AG04449 (cell line): ENCODE results near the gene RPP25.
A peak's percentile ranks its signal among the peaks of the same experiment; 100 is the strongest.

Experiments
- CTCF ChIA-PET: fragments of 350-600 bp; formaldehyde crosslinking; extraction: SDS; loops from one replicate; lab custom pipeline; 2021; ENCODE audit warnings: antibody characterized with exemption; lab: Yijun Ruan, JAX
- POLR2A ChIA-PET: fragments of 400-600, 350-600 bp; formaldehyde crosslinking; extraction: SDS; loops from one replicate; lab custom pipeline; 2020; ENCODE audit warnings: antibody characterized with exemption, inconsistent platforms; lab: Yijun Ruan, JAX
- DNase-seq: peaks from one replicate; pipeline ENCODE4 v3.0.0-alpha.2; 2010; ENCODE audit warnings: low read depth, low spot score
- H3K4me3 ChIP-seq: 2 replicates; pipeline ENCODE4 v1.5.1; 2011; ENCODE audit warnings: low read depth, mild to moderate bottlenecking, control low read depth, low read length
- CTCF ChIP-seq: IDR thresholded peaks from one replicate; pipeline ENCODE4 v1.5.1; 2011; ENCODE audit warnings: mild to moderate bottlenecking, moderate library complexity, low read length, control low read depth, inconsistent platforms; ENCODE audit not compliant: insufficient read depth; ENCODE audit errors: missing control alignments

RPP25 gene

DNA sequence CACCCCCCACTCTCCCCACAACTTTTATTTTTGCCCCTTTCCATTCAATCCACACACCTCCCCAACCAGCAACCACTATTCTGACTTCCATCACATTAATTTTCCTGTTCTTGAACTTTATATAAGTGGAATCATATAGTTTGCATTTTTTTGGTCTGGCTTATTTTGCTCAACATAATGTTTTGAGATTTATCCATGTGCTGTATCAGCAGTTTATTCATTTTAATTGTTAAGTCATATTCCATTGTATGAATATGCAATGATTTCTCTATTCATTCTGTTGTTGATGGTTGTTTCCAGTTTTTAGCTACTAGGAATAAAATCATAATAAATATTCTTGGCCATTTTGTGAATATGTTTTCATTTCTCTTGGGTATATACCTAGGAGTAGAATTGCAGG is 33.0 kb upstream of the RPP25 start:
- ChIA-PET CTCF (no interaction called here), POLR2A (no interaction called here)
- H3K4me3 ChIP-seq, result no peak overlapping the region
- no peak for TF ChIP-seq CTCF
- DNase-seq, result no peak

DNA sequence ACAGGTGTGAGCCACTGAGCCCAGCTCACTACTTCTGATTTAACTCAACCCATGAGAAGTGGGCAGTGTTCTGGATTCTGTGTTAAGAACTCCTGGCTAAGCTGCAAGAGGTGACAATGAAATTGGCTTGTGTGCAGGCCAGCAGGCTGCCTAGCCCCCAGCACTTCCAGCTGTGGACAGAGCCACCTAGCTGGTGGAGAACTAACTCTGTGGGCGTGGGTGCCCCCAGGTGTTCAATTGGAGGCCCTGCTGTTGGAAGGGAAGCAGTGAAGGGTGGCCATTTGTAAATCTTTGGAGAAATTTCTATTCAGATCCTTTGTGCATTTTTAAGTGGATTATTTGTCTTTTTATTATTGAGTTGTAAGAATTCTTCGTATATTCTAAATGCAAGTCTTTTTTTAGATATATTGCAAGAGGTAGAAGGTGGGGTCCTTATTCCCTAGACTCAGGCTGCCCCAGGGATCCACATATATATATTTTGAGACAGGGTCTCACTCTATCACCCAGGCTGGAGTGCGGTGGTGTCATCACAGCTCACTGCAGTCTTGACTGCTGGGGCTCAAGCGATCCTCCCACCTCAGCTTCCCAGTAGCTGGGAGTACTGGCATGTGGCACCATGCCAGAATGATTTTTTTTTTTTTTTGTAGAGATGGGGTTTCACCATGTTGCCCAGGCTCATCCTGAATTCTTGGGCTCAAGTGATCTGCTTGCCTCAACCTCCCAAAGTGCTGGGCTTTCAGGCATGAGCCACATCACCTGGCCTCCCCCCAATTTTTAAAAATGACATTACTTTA is 31.6 kb upstream of the RPP25 start:
- ChIA-PET POLR2A (no interaction called here), CTCF (interaction anchor here (1.0 to 1.1 kb wide), 2 partner anchors 217 to 352 kb away, joined by 3 read pairs; no protein-coding TSS in a partner anchor)
- DNase-seq, result no peak
- peak; percentile 27 for TF ChIP-seq CTCF
- H3K4me3 ChIP-seq, result no peak overlapping the region

- CTCF ChIA-PET, result no interaction called here
- POLR2A ChIA-PET, result no interaction called here
- H3K4me3 ChIP-seq, result no peak overlapping the region
- no peak for TF ChIP-seq CTCF
- no peak for DNase-seq
Measured at GRCh38 chr15:74983725-74984231, 27.2 kb upstream of the RPP25 start.

GRCh38 chr15:74982183-74982582 is 25.6 kb upstream of the RPP25 start:
- no peak for DNase-seq
- H3K4me3 ChIP-seq, result no peak overlapping the region
- ChIA-PET POLR2A (no interaction called here), CTCF (interaction anchor here (0.9 to 1.5 kb wide), 2 partner anchors 32 to 213 kb away, joined by 3 read pairs; no protein-coding TSS in a partner anchor)
- no peak for TF ChIP-seq CTCF

DNA sequence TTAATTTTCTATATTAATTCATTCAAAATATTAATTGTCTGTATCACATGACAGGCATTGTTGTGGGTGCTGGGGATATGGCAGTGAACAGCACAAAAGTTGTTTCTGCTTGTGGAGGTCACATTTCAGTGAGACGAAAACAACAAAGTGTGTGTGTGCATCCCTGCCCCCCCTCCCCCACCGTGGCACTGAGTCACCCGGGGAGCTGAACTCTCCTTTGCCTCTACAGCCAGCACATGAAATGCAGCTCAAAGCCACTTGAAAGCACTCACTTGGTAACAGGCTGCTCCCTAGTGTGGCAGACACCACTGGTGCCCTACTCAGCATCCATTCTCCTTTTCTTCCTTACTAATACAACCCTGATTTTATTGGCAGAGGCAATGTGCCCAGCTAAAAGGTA is 21.9 kb upstream of the RPP25 start:
- DNase-seq, result no peak
- ChIA-PET CTCF (interaction anchor here (0.7 to 1.3 kb wide), 3 partner anchors 14 to 210 kb away, joined by 3 to 5 read pairs (median 4); no protein-coding TSS in a partner anchor), POLR2A (no interaction called here)
- H3K4me3 ChIP-seq, result no peak overlapping the region
- no peak for TF ChIP-seq CTCF

- no peak overlapping the region for H3K4me3 ChIP-seq
- ChIA-PET POLR2A (no interaction called here), CTCF (interaction anchor here (0.7 to 1.3 kb wide), 2 partner anchors 207 to 209 kb away, joined by 4 to 5 read pairs; no protein-coding TSS in a partner anchor)
- TF ChIP-seq CTCF, result no peak
- no peak for DNase-seq
Measured at GRCh38 chr15:74978077-74978476, 21.5 kb upstream of the RPP25 start.
